HG03064 (cell line): Measurements from ENCODE around the gene EPS15.
"Not testable (repeated sequence)": the region's sequence is repeated elsewhere in the genome, so short reads cannot be mapped to it uniquely, and the experiment has no call there.

Source experiments
- ATAC-seq: cut with Tn5 transposase; IDR thresholded peaks from one replicate; pipeline ENCODE4 v1.9.1; 2021; ENCODE audit warnings: low read depth; ENCODE audit not compliant: unreplicated experiment

EPS15 gene

DNA sequence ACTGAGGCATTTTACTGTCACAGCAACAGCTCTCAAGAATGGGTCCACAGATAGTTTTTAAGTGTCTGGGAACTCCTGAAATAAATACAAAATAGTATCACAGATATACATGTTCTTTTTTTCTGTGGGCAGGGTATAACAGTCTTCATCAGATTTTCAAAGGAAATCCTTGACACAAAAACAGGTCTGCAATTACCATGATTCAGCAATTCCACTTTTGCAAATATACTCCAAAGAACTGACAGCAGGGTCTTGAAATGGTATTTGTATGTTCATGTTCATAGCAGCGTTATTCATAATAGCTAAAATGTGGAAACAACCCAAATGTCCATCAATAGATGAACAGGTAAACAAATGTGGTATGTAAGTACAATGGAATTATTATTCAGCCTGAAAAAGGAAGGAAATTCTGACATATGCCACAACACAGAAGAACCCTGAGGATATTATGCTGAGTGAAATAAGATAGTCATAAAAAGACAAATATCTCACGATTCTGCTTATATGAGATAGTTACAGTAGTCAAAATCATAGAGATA is 85.0 kb downstream of the EPS15 start:
- ATAC-seq = no peak

DNA sequence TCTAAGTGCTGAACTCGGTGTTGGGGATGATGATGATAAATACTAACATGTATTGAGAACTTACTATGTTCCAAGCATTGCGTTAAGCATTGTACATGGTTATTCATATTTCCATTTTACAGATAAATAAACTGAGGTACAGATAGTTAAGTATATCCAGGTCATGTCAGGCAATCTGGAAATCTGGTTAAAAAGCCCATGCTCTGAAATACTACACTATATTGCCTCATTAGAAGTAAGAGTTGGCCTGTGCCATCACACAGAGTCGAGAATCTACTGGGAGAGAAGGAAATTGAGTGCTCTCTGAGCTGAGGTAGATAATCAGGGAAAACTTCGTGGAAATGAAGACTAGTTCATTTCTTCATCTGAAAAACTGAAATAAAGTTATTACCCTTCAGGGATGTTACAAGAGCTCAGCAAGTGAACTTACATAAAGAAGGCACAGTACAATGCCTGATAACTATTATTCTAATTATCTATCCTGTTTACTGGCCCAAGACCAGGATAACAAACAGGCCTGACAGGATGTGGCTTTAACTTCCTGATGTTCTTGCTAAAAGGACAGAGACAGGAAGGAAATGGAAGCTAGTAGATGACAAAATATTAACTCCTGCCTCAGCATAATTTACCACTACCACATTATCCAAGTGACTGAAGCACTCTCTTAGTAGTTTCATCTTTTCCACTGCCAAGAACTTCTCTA is 85.6 kb downstream of the EPS15 start:
- no peak for ATAC-seq

DNA sequence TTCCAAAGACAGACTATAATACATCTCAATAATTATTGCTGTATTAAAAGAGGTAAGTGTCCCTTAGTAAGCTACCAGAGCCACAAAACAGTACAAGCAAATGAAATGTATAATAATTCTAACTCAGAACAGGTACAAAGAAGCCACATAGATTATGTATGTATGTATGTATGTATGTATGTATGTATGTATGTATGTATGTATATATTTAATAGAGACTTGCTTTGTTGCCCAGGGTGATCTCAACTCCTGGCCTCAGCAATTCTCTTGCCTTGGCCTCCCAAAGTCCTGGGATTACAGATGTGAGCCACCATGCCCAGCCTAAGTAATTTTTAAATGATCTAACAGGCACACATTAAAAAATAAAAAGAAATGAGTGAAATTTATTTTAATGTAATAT is 86.9 kb downstream of the EPS15 start:
- no peak for ATAC-seq

DNA sequence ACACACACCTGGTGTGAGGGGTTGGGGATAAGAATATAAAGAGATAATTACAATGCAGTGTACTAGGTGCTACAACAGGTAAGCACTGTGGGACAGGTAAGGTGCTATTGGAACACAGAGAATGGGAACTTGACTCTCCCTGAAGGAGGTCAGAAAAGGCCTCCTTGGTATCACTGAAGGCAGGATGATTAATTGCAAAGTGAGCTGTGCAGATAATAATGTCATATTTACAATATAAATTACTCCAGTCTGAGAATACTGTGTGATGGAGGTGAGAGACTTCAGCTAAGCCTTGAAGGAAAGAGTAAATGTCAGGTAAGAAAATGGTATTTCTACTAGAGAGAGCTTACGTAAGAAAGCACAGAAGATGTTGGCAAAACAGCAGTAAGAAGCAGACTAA is 91.6 kb downstream of the EPS15 start:
- ATAC-seq = no peak

DNA sequence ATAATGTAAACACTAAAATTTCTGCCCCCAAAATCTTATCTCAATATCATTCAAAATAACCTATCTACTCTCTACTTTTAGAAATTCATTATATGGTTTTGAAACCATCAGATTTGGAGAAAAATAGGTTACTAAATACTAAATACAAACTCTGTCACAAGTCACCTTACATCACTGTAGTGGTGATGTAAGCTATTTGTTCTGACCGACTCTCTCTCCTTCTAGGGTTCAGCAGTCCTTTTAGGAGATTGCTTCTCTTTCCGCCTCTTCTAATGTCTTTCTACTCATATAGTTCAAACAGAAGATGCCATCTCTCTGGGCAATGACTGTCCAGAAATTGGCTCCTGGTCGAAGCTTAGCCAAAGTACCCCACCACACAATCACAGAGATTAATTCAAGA is 93.1 kb downstream of the EPS15 start:
- ATAC-seq = no peak

DNA sequence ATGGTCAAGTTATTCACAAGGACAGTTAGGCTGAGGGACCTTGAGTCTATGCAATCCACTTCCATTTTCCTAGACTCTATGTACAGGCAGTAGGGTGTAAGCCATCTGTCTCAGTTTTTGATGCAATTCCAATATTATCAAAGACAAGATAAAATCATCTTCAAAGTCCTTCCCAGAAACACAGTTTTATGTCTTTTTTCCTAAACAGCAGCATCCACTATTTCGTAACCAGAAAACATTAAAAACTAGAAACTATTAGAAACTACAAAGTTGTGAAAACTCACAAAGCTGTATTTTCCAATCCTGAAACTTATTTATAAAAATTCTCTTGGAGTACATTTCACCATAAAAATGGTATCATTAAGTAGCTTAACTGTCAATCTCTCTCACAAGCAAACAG is 93.8 kb downstream of the EPS15 start:
- no peak for ATAC-seq

DNA sequence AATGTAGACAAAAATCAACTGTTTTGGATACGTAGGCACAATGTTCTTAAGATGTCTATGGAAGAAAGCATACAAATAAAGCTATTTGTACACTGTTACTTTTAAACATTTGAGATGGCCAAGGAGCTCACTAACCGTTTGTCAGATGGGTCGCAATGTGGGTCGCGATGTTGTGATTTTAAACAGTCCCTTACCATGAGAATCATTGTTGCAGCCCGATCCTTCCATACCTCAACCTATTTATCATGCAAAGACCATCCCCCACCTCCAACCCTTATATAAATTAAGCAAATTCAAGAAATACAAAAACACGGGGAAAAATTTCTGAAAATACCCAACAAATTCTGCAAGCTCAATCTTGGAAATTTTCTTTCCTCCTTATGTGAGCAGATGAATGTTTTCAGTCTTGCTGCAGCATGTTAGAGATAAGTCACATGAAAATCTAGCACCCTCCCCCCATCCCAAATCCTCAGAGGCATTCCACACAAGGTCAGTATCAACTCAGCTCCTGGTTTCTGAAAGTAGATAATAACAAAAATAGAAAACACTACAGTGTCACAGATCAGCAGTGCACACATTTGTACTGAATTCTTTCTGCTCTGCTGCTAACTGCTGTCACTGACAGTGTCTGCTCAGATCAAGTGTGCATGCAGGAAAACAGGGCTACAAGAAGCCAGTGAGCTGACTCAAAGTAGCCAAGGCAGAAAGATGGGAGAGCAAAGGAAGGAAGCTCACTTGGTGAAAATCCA is 95.8 kb downstream of the EPS15 start:
- no peak for ATAC-seq

DNA sequence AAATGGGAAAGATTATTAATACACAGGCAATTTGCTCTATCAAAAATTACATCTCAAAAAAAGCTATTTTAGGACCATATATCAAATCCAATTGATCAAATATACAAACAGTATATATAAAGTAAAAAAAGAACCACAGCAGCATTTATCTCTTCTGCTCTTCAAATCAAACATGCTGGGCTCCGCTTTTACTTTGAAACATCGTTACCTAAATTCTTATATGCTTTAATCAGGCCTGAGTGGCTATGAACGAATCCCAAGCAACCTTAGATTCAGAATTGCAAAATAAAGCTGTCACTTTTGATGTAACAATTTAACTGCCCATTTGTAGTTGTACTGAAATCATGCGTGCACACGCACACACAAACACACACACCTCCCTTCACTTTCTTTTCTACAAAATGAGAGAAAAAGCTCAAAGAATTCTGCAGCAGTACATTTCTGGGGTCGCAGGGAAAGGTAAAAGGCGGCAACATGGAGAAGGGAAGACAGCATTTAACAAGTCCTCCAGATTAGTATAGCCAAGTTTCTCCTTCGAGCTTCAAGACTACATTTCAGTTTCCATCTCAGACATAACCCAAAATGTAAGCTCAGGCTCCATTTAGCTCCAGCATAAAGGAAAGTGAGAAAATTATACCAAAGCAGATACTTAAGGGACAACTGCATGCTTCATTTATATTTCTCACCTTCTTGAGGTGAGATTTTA is 96.5 kb downstream of the EPS15 start:
- no peak for ATAC-seq

DNA sequence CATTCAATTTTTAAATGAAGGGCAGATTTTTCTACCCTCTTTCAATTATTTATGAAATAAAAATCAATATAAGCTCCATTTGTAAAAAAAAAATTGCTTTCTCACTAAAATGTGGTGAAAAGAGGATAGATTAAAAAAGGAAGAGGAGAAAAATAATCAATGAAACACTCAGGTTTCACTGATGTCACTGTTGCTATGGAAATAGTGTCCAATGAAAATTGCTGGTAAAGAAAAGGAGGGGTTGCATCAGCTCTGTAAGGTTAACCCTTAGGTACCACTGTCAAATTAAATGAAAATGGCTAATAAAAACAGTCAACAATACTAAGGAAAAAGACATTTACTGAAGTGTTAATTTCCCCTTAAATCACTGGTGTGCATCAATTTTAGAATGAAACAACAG is 97.1 kb downstream of the EPS15 start:
- no peak for ATAC-seq

DNA sequence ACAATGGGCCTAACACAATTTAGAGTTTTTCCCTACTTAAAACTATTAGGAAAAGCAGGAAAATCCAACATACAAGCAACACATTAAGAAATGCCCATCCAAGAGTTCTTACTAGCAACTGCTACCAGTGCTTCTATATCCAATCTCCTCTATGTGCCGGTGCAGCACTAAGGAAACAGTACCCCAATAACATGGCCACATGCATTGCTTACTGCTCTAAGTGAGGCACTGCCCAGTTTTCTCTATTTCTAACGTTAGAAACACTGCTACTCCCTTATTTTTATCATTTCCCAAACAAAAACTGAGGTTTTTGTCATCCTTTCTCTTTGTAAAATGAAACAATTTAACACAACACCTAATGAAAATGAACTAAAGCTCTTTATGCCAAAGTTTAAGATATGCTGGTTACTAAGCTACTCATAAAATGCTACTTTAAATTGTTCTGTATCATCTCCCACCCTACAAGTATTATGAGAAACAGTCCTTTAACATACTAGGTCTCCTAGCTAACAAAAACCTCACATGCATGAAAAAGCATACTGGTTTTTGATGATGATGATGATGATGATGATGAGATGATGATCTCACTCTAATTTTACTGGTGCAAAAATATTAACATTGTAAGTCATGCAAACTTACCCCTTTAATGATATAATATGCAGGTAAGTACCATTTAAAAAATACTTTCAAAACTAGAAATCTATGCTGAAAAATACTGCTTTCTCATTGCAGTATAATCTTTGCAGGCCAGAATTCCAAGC is 98.0 kb downstream of the EPS15 start:
- no peak for ATAC-seq

DNA sequence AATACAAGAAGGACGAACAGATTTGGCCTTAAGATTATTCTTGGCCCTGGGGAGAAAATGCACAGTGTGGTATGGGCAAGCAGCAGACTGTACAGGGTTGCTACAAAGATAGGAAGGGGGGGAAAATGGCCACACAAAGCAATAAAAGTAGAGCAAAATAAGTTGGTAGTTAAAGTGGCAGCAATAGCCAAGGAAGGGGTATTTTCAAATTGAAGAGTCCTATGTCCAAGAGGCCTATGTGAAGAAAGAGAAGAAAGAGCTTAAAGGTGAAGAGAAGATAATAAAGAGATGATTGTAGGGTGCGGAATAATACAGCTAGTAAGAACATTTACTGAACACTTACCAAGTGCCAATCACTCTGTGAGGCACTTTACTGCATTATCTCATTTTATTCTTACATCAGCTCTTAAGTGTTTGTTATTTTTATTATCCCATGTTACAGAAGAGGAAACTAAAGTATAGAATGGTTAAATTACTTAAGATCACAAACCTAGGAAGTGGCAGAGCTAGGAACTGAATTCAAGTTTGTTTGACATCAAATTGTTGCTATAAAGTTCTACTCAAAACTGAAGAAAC is 100.6 kb downstream of the EPS15 start:
- ATAC-seq = no peak

DNA sequence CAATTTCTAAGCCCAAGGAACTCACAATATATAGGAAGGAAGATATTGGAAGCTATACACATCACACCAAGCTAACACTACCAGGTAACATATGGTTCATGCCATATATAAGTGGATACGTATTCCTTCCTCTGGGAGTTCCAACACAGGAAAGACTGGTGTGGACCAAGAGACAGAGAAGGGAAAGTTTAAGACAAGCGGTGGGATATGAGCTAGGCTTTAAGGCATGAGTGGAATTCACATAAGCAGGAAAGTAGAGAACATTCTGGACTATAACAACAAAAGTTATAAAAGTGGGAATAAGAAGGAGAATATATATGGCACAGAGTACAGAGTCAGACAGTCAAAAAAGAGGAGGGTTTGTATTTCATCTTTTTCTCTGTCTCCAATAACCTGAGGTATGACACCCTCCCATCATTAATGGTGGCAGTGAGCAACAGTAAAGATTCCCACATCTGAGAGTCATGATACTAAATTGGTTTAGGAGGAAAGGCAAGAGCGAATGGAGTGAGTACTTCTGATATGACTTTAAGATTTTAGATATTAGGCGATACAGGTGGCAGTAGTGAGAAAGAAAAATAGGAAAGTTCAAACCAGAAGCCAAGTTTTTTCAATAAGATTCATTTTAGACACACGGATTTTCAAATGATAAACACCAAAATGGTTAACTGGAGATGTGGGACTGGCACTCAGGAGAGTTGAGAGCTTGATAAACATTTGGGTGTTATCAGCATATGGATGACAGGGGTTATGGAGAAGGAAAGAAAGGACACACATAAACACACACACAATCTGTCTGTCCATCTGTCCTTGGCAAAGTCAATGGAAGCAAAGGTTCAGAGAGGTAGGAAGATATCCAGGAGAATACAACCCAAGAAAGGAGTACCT is 101.3 kb downstream of the EPS15 start:
- ATAC-seq = no peak

DNA sequence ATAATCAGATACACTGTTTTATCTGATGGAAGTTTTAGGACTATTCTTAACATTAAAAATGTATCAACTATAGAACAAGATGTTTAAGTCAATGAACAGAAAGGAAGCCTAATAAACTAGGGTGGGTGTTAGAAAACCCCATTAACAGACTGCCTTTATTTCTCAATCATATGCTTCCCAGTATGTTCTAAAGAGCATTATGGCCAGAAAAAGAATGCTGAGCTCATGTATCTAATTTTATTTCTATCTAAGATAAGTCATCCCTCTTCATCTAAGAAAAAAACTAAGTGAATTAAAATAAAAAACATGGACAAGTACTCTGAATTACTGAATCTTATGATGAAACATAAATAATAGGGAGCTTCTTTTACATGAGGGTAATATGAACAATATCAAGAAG is 102.2 kb downstream of the EPS15 start:
- ATAC-seq = no peak

DNA sequence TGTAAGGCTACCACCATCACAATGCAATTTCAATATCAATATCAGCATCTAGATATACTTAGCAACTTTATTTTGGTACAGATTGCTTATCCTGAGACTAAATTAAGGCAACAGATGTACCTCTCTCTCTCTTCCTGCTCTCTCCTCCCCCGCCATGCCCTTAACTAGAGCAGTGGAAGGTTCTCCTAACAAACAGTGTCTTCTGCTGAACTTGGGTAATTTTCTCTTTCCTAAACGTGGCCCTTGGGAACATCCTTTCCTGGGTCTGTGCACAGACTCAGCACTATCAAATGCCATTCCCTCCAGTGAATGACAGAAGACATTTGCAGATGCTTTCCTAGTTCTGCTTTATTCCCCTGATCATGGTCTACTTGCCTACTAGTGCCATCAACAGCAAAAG is 103.1 kb downstream of the EPS15 start:
- no peak for ATAC-seq

DNA sequence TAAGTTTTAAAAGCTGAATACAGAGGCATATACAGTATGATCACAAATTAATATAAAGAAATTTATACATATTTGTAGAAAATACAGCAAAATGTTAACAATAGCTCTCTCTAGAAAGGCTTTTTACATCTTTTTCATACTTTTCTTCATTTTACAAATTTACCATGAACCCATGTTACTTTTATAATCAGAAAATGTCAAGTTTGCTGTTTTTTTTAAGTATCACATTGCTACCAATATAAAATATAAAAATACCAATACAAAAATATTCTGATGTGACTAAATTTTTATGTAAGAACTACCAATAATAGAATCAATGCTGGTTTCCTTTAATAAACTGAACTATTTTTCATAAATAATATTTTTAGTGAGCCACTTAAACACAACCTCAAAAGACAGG is 104.3 kb downstream of the EPS15 start:
- ATAC-seq = no peak

DNA sequence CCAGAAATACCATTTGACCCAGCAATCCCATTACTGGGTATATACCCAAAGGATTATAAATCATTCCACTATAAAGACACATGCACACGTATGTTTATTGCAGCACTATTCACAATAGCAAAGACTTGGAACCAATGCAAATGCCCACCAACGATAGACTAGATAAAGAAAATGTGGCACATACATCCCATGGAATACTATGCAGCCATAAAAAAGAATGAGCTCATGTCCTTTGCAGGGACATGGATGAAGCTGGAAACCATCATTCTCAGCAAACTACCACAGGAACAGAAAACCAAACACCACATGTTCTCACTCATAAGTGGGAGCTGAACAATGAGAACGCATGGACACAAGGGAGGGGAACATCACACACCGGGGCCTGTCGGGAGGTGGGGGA is 107.2 kb downstream of the EPS15 start:
- not testable (repeated sequence) for ATAC-seq

DNA sequence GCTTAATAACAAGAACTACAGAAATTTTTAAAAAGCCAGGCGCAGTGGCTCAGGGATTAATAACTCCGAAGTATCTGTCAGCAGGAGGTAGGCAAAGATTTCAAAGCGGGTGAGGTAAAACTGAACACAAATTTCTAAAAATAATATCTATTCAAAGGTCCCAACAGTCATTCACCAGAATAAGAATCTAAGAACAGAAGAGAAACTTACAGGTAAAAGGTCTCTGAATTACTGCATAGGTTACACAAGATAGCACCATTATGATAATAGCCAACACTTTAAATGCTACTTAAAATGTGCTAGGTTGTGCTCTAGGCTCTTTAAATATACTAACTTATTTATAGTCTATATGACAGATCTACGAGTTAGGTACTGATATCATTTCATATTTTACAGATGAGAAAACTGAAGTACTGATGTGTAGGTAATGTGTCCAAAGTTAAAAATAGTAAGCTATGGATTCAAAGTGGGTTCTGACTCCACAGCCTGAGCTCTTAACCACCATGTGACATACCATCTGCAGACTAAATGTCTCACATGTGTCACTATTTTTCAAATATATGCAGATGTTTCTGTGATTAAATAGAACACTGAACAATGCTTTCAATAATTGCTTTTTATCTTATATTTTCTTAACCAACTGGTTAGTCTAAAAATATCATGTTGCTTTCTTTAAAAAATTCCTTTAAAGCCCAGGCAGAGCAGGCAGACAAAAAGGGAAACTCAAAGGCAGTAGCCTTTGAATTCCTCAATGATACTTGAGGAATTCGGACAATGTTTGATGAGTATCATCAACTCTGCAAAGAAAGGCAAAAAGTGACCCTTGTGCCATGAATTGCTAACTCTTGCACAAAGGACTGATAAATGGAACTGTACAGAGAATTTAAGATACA is 108.3 kb downstream of the EPS15 start:
- ATAC-seq = no peak

DNA sequence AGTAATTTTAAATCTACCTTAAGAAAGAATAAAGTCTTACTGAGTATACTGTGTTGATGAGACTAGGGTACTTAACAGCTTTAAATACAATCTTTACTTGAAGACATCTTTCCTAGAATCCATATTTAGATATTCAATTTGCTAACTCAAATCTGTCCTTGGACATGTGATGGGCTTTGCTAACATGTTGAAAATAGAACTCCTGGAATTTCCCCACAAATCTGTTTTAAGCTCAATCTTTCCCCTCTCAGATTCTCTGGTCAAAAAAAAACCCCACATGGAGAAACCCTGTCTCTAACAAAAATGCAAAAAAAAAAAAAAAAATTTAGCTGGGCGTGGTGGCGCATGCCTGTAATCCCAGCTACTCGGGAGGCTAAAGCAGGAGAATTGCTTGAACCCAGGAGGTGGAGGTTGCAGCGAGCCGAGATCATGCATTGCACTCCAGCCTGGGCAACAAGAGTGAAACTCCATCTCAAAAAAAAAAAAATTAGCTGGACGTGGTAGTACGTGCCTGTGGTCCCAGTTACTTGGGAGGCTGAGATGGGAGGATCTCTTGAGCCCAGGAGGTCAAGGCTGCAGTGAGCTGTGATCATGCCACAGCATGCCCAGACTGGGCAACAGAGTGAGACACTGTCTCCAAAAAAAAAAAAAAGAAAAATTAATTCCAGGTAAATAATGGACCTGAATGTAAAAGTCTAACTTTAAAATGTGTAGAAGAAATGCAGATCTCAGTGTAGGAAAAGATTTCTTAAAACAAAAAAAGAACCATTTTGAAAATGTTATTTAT is 109.1 kb downstream of the EPS15 start:
- ATAC-seq = not testable (repeated sequence)
